Spleen (tissue), 11 donors: ENCODE results near the gene SPINT2. TPM values are rescaled to one million over a fixed set of nuclear protein-coding genes. Genes with fewer than 3 reads are reported as not detected.
A peak's percentile ranks its signal among the peaks of the same experiment; 100 is the strongest.

Experiments used
- DNase-seq: peaks from one replicate; pipeline ENCODE4 v3.0.0-alpha.2; 2020
- H3K27ac ChIP-seq, 8 donors: fragments of 200-600 bp; sonication (generic) in 7 of 8; 1 replicate in 4 of 8; 2 replicates in 4 of 8; pipeline versions ENCODE4 v1.5.0 to v1.8.0; 2016 to 2021; ENCODE audit warnings: inconsistent platforms in 4 of 8, mild to moderate bottlenecking in 4 of 8, moderate library complexity in 1 of 8
- H3K27me3 ChIP-seq, 7 donors: fragments of 200-600 bp; sonication (generic) in 6 of 7; replicated peaks in 1 of 7; 1 replicate in 4 of 7; 2 replicates in 3 of 7; pipeline versions ENCODE4 v1.5.0 to v1.8.0; 2016 to 2021; ENCODE audit warnings: inconsistent platforms in 3 of 7, mild to moderate bottlenecking in 1 of 7
- H3K36me3 ChIP-seq, 6 donors: fragments of 200-600 bp; sonication (generic) in 5 of 6; 1 replicate in 4 of 6; 2 replicates in 2 of 6; pipeline versions ENCODE4 v1.5.0 to v1.8.0; 2016 to 2021; ENCODE audit warnings: inconsistent platforms in 2 of 6
- H3K4me1 ChIP-seq, 6 donors: fragments of 200-600 bp; sonication (generic) in 5 of 6; 1 replicate in 3 of 6; 2 replicates in 3 of 6; pipeline versions ENCODE4 v1.5.0 to v1.8.0; 2016 to 2021; ENCODE audit warnings: inconsistent platforms in 3 of 6
- H3K4me3 ChIP-seq, 8 donors: fragments of 200-600 bp; sonication (generic) in 7 of 8; 1 replicate in 4 of 8; 2 replicates in 4 of 8; pipeline versions ENCODE4 v1.5.0 to v1.8.0; 2016 to 2021; ENCODE audit warnings: inconsistent platforms in 4 of 8, mild to moderate bottlenecking in 4 of 8, moderate library complexity in 2 of 8
- H3K9me3 ChIP-seq, 8 donors: fragments of 200-600 bp; sonication (generic) in 7 of 8; 1 replicate in 4 of 8; 2 replicates in 4 of 8; pipeline versions ENCODE4 v1.5.0 to v1.8.0; 2016 to 2021; ENCODE audit warnings: inconsistent platforms in 4 of 8
- POLR2A ChIP-seq, 3 donors: fragments of 450-650 bp; IDR thresholded peaks; one replicate each; pipeline ENCODE4 v1.5.1; 2017; ENCODE audit warnings: antibody characterized with exemption in 3 of 3, mild to moderate bottlenecking in 1 of 3
- POLR2AphosphoS5 ChIP-seq, 3 donors: sonication (generic); formaldehyde crosslinking; IDR thresholded peaks; one replicate each; pipeline ENCODE4 v1.5.1; 2017; ENCODE audit warnings: antibody characterized with exemption in 3 of 3
- whole genome bisulfite sequencing, 5 donors: extraction: QIAGEN DNeasy Blood & Tissue Kit in 3 of 5; methylation state at CpG; one replicate each; pipeline versions ENCODE4 v1.1.5 to v1.1.7; 2013 to 2018; 5-methylcytosine and 5-hydroxymethylcytosine counted together
- intact Hi-C: fragments of 100-400 bp; cut with DNase I; formaldehyde crosslinking; loops from one replicate; pipeline ENCODE4 v1.15.0; 2023; ENCODE audit warnings: low total_unique reads
- polyA plus RNA-seq, 3 donors: library from polyadenylated mRNA; stranded (reverse); fragments of 200-250 nt; gene quantifications; one replicate each; pipeline ENCODE4 v1.2.1, GENCODE V29; 2013
- total RNA-seq, 7 donors: library from RNA; depleted of rRNA in 3 of 7; stranded (reverse); fragments of >200 nt in 3 of 7; fragmentation: NEBNext Ultra II Directional in 4 of 7; extraction: Animal tissue kit (Norgen Biotek cat#: 25700) in 4 of 7; gene quantifications; one replicate each; pipeline versions ENCODE4 v1.1.0 to v1.2.1, GENCODE V29; 2016 to 2021
- TF ChIP-seq, protein P1 (sequence below), 11 experiments: fragments of 200-600 bp in 7 of 11; fragments of 450-650 bp in 4 of 11; sonication (generic) in 4 of 11; IDR thresholded peaks in 8 of 11; conservative IDR thresholded peaks in 3 of 11; 1 replicate in 7 of 11; 2 replicates in 4 of 11; pipeline versions ENCODE4 v1.4.0 to v1.8.0; 2016 to 2021; ENCODE audit warnings: antibody characterized with exemption in 11 of 11, inconsistent platforms in 4 of 11, mild to moderate bottlenecking in 1 of 11
- donor health status: healthy with polysubstance abuse.
- donor health status: DM: no; HTN: no; CAD: no; lungs with moderate emphysema.
- donor health status: DM: no; HTN: no; CAD: no.
- donor health status: Bipolar disorder and iron deficiency.
- donor health status: healthy.
- donor health status: DM: no; HTN: no; CAD: no.
- donor health status: DM: yes; HTN: yes; CAD: no.

SPINT2 gene
- total and polyA plus RNA-seq, 10 donors: 41.2 to 87.8 (median 64.4) TPM

DNA sequence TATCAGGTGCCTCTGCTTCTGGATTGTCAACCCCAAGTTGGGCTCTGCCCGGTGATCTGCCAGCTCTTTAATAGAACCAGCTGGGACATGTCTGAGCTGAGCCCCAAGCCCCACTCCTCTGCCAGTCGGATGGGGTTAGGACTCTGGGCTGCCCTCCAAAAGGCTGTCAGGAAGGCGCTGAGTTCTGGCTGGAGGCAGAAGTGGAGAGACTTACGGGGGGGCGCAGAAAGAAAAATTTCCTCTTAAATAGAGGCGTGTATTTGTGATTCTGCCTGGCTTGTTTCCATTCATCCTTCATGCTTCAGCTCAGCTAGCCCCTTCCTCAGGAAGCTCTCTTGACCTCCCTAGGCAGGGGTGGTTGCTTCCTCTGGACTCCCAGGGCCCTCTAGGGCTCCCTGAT, 54.3 kb downstream of the SPINT2 start:
- peak overlapping the region in 5 of 8 donors; percentile 64 to 74 (median 69) for H3K4me3 ChIP-seq
- 30 to 48% (median 35%) methylated on average over 6 of the region's 6 CpGs for WGBS, 5 donors
- H3K27ac ChIP-seq: peak overlapping the region in 5 of 8 donors; percentile 84 to 93 (median 86)
- H3K9me3 ChIP-seq: no peaks in the 10 kb centered on the region
- H3K36me3 ChIP-seq: peaks cover 0 to 11% (median 0%) of the 10 kb centered on the region in 6 donors
- no peak for DNase-seq
- peaks cover 36 to 97% (median 75%) of the 10 kb centered on the region in 6 donors for H3K4me1 ChIP-seq
- no peaks in the 10 kb centered on the region for H3K27me3 ChIP-seq
- intact Hi-C loops: no loop called here
- peak in 1 of 3 donors; percentile 18 for TF ChIP-seq POLR2AphosphoS5 (IDR thresholded peaks at IDR 0.05)
- TF ChIP-seq, protein P1, sequence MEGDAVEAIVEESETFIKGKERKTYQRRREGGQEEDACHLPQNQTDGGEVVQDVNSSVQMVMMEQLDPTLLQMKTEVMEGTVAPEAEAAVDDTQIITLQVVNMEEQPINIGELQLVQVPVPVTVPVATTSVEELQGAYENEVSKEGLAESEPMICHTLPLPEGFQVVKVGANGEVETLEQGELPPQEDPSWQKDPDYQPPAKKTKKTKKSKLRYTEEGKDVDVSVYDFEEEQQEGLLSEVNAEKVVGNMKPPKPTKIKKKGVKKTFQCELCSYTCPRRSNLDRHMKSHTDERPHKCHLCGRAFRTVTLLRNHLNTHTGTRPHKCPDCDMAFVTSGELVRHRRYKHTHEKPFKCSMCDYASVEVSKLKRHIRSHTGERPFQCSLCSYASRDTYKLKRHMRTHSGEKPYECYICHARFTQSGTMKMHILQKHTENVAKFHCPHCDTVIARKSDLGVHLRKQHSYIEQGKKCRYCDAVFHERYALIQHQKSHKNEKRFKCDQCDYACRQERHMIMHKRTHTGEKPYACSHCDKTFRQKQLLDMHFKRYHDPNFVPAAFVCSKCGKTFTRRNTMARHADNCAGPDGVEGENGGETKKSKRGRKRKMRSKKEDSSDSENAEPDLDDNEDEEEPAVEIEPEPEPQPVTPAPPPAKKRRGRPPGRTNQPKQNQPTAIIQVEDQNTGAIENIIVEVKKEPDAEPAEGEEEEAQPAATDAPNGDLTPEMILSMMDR (IDR thresholded peaks at IDR 0.05 in 8 of 11, conservative IDR thresholded peaks at IDR 0.05 in 3 of 11): no peak

DNA sequence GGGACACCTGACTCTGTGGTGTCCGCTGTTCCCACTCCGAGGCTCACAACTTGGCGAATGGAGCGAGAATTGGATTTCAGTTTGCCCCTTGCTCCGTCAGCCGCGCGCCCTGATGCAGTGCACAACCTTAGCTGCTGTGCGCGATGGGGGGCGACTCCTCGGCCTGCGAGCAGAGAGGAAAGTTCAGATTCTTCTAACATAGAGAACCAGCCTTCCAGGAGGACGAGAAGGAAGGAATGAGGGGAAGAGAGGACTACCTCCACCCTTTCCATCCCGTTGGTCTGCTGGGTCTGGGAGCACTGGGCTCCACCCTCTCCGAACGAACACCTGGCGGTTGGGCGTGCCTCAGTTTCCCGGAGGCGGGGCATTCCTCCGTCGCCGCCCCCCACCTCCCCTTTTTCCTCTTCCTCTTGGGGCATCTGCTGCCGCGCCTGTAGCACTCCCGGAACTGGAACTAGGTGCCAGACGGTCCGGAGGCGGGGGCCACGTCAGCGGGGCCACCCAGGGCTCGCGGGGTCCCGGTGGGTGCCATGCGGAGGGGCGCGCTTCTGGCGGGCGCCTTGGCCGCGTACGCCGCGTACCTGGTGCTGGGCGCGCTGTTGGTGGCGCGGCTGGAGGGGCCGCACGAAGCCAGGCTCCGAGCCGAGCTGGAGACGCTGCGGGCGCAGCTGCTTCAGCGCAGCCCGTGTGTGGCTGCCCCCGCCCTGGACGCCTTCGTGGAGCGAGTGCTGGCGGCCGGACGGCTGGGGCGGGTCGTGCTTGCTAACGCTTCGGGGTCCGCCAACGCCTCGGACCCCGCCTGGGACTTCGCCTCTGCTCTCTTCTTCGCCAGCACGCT, 55.3 kb downstream of the SPINT2 start, which contains the start of gene KCNK6:
KCNK6 (plus strand) TSS at position 425 of the 838 bp plus-strand sequence; CDS start at position 531, 106 bp downstream.
- Histone ChIP-seq H3K4me3 (peak within 1 kb of the TSS; percentile 64 to 85 (median 72)), H3K27me3 (no peaks in the 10 kb centered on the region), H3K9me3 (no peaks in the 10 kb centered on the region), H3K36me3 (peaks cover 0 to 20% (median 2%) of the 10 kb centered on the region in 6 donors), H3K4me1 (peaks cover 36 to 96% (median 78%) of the 10 kb centered on the region in 6 donors), H3K27ac (peak within 1 kb of the TSS; percentile 78 to 93 (median 86))
- WGBS, 5 donors: 1 to 7% (median 5%) methylated on average over 48 to 76 of the region's 76 CpGs
- TF ChIP-seq, protein P1 (IDR thresholded peaks at IDR 0.05 in 8 of 11, conservative IDR thresholded peaks at IDR 0.05 in 3 of 11): peak in 1 of 11 experiments; percentile 16
- TF ChIP-seq POLR2A (IDR thresholded peaks at IDR 0.05): peak in 1 of 3 donors; percentile 11
- TF ChIP-seq POLR2AphosphoS5 (IDR thresholded peaks at IDR 0.05): peak; percentile 81 to 86 (median 82)
- intact Hi-C loops: no loop called here
- peak; percentile 88 for DNase-seq

- no peak for DNase-seq
- intact Hi-C loops: no loop called here
- Histone ChIP-seq H3K27ac (peak overlapping the region in 7 of 8 donors; percentile 84 to 93 (median 86)), H3K27me3 (no peaks in the 10 kb centered on the region), H3K36me3 (peaks cover 0 to 33% (median 11%) of the 10 kb centered on the region in 6 donors), H3K9me3 (no peaks in the 10 kb centered on the region), H3K4me3 (peak overlapping the region in 7 of 8 donors; percentile 64 to 85 (median 71)), H3K4me1 (peaks cover 33 to 86% (median 69%) of the 10 kb centered on the region in 6 donors)
- TF ChIP-seq POLR2A (IDR thresholded peaks at IDR 0.05): no peak
- TF ChIP-seq, protein P1 (IDR thresholded peaks at IDR 0.05 in 8 of 11, conservative IDR thresholded peaks at IDR 0.05 in 3 of 11): no peak
- no peak for TF ChIP-seq POLR2AphosphoS5 (IDR thresholded peaks at IDR 0.05)
- WGBS, 5 donors: 80 to 88% (median 84%) methylated on average over 3 of the region's 3 CpGs
These were observed 56.6 kb downstream of the SPINT2 start for GRCh38 chr19:38320969-38321339.
